GM19023 (cell line): Measurements from ENCODE around the gene HUWE1.
A peak's percentile ranks its signal among the peaks of the same experiment; 100 is the strongest.

Experiments used
- ATAC-seq: cut with Tn5 transposase; IDR thresholded peaks from one replicate; pipeline ENCODE4 v1.9.1; 2021; ENCODE audit warnings: mild to moderate bottlenecking, moderate library complexity; ENCODE audit not compliant: unreplicated experiment

Gene HUWE1

DNA sequence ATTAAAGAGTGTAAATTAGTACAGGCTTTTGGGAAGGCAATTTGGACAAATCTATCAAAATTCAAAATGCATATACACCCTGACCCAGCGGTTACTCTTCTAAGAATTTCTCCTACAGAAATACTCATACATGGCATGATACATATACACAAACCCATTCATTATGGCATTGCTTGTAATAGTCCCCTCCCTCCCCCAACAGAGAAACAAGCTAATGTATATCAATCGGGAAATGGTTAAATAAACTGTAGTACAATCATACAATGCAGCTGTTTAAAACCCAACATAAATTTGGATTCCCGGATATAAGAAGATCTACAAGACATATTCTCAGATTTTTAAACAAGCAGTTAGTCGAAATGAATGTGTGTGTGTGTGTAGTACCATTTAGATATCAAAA is 808 bp downstream of the HUWE1 start:
- ATAC-seq: no peak

DNA sequence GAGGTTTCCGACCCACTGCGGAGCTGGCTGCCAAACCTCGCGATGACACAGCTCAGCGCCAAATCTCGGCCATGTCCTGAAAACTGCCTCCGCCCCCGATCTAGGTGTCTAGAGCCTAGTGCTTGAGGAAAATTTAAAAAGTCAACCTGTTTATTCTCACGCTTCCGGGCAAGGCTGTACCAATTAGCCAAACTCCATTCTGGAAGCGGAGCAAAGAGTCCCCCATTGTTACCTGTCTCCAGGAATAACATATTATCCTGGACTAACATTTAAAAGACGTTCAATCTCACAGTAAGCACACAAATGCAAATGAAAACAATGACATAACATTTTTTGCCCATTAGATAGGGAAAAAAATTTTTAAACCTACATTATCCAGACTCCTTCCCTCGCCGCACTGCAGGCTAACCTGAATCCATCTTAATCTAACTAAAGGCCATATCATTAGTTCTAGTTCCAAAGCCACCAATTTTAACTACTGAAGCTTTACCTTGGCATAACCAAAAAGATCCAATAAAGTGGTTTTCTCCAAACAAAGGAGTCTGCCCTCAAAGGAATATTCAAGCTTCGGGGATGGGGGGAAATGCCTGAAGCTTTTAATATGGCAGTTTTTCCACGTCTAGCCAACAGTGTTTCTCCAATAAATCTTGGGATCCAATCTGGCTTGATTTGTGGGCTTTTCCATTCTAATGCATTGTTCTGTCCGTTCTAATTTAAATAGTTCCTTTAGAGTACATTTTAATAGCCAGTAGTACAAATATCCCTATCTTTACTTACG is 1.9 kb downstream of the HUWE1 start:
- peak; percentile 62 for ATAC-seq

DNA sequence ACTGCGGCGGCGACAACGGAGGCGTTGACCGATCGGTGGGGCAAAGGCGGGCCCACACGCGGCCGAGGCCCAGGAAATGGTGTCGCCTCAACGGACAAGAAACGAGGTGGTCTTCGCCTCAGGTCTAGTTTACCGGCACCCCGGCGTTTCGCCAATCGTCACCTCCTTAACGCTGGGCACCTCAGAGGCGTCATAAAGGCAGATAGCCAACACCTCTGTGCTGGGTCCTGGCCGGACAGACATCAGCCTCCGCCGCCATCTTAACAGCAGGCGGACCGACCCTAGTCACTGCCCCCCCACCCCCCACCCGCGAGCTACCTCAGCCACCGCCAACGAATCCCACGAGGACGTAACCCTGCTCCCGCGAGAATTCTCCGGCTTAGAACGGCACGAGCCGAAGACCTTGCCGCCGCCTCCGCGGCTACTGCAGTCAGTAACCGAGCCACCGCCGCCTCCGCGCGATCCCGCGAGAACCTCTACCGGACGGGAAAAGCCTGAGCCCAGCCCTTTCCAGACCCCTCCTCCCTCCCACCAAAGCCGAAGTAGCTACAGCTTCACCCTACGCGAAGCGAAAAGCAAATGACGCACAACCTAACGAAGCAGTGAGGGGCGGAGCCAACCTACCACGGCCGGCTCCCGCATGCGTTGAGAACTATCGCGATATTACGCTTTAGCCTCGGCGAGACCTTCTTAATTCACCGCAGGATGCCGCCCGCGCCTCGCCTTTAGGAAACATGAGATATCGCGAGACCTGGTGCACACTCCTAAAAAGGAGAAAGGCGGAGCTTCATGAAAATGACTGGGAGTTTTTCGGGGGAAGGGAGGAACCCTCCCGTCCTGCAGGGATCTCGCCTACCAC is 2.7 kb downstream of the HUWE1 start:
- ATAC-seq: peak; percentile 59

DNA sequence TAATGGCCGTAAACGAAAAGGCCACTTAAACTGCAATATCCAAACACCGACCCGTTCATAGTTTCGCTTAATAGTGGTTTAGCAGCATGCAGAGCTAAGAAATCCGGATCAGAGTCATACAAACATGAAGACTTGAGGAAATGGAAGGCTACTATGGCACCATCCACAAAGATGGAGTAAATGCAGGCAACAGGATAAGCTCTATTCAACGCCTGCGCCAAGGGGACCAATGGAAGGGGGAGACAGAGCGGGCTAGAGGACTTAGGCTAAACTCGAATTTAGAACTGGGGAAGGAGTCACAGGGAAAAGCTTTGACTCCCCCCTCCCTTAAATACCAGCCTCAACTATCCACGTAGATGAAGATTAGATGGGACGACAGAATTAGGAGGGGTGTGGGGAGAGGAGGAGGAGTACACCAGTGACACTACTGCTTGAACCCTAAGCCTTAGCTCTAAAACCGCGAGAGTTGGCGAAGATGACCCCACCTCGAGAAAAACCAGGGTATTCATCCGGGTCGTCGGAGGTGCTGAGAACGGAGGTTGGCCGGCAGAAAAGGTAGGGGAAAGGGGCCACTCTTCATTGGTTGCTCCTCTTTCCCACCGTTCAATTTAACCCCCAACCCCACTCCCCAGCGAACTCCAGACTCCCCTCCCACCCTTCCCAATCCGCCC is 3.5 kb downstream of the HUWE1 start:
- ATAC-seq: no peak

DNA sequence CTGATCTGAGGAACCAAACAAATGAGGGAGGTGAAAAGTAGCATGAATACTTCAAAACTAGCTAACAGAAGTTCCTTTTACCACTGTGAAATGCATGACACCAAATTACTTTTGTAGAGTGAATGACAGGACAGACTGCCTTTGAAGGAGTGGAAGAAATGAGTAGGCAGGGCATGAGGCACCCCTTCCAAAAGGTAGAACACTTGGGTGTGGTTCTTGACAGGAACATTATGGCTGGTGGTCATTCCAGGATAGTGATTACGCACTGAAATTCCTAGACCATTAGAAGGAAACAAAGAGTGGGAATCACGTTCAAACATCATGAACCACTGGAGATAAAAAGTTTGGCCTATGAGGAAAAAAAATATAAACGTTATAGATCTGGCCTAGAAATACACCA is 4.9 kb downstream of the HUWE1 start:
- ATAC-seq: no peak

DNA sequence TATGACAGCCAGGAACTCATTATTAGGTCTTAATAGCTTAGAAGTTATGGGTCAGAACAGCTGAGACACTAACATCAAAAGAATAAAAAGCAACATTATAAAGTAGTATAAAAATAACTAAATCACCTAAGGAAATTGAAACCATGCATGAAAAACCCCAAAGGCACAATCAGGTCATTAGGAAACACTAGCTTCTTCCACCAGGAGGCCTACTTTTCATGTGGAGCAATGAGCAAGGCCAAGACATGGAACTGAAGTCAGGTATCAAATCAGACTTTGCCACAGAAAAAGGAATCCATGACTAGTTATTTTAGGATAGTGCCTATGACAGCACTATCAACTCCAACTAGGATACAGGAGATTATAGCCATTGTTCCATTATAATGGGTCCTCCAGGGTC is 7.9 kb downstream of the HUWE1 start:
- ATAC-seq: no peak

DNA sequence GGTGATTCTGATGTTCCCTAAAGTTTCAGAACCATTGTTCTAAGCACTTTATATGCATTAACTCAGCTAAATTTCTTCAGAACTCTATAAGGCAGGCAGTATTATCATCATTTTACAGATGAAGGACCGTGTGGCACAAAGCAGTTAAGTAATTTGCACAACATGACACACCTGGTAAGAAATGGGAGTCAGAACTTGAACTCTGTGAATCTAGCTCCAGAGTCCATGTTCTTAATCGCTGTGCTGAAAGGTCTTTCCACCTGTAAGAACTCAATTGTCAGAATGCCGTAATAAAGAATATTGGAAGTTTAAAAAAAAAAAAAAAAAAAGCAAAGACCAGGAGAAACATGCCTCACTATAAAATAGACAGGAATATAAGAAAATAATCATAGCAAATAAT is 9.2 kb downstream of the HUWE1 start:
- no peak for ATAC-seq

DNA sequence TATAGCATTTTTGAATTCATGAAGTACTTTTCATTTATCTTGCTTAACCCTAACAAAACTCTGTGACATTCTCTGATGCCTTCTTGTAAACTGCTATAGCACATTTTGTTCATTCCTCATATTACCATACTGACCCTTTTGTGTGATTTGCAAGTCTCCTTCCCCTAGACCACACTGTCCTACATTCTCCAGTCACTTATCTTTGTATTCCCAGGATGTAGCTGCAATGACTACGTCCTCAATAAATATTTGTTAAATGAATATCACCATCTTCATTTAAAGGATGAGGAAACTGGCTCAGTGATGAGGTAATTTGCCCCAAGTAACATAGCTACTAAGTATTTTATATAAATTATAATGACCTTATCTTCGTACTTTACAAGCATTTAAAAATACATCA is 11.9 kb downstream of the HUWE1 start:
- no peak for ATAC-seq

DNA sequence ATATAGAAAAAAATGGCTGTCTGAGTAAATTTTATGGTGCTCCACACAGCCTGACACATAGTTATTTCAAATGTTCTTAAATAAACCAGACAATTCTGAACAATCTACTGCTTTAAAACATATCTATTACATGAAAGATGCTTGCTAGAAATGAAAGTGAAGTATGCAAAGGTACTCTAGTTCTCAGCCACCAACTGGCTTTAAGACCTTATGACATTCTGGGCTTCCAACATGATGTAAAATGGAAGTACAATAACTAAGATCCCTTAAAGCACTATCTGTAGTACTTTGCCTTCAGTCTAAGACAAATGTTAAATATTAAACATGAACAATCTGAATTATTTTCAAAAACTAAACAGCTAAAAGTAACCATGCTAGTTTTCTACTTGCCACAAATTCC is 17.3 kb downstream of the HUWE1 start:
- no peak for ATAC-seq

DNA sequence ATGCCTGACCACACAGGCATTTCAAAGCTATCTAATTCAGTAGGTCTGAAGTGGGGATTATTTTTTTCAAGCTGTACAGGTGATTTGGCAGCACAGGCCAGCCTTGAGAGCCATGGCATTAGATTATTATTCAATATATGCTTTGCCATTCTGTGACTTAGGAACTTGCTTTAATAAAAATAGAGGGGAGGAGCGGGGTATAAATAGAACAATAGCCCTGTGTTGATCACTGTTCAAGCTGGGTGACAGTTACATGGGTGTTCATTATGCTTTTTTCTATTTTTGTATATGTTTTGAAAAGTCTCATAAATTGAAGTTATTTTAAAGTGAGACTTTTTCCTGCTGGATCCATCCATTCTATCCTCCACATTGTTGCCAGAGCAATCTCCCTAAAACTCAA is 20.3 kb downstream of the HUWE1 start:
- no peak for ATAC-seq

DNA sequence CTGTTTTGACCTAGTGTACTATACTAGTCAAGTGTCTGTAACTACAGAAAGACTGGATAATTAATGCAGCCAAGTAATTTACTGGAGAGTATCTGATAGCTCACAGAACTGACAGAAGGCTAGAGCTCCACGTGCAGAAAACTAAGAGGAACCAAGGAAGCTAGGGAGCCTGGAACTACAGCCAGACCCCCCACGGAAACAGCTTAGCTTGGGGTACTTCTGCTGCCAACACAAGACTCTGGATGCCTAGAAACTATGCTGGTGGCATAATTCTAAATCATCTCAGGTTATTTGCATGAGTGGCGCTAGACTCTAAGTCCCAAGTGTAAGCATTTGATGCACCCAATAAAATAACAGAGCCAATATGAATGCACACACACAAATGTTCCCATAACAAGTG is 26.5 kb downstream of the HUWE1 start:
- ATAC-seq: no peak

DNA sequence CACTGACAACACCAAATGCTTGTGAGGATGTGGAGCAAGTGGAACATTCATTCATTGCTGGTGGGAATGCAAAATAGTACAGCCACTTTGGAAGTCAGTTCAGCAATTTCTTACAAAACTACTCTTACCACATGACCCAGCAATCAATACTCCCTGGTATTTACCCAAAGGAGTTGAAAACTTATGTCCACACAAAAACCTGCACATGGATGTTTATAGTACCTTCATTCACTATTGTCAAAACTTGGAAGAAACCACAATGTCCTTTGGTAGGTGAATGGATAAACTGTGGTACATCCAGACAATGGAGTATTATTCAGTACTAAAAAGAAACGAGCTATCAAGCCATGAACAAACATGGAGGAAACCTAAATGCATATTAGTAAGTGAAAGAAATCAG is 27.5 kb downstream of the HUWE1 start:
- ATAC-seq: no peak

DNA sequence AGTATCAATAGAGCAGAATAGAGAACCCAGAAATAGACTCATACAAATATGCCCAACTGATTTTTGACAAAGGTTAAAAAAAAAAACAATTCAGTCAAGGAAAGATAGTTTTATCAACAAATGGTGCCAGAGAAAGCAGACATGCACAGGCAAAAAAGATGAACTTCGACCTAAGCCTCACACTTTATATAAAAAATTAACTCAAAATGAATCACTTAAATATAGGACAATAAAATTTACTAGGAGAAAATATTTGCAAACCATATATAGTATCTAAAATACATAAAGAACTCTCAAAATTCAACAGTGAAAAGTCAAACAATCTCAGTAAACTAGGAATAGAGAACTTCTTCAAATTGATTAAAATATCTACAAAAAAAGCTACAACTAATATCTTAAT is 29.7 kb downstream of the HUWE1 start:
- no peak for ATAC-seq

DNA sequence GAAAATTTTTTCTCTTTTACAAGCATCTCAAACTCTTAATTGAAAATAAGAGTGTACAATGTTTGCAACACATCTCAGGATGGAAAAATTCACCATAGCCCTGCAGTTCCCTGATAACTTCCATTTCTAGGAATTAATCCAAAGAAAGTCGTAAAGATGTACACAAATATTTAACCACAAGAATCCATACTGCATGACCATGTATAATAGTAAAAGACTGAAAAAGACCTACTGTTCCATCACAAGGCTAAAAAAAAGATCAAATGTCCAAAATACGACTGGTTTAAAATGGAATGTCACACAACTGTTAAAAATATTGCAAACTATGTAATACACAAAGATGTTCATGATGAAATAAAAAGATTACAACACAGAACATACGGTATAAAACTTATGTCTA is 32.1 kb downstream of the HUWE1 start:
- ATAC-seq: no peak

DNA sequence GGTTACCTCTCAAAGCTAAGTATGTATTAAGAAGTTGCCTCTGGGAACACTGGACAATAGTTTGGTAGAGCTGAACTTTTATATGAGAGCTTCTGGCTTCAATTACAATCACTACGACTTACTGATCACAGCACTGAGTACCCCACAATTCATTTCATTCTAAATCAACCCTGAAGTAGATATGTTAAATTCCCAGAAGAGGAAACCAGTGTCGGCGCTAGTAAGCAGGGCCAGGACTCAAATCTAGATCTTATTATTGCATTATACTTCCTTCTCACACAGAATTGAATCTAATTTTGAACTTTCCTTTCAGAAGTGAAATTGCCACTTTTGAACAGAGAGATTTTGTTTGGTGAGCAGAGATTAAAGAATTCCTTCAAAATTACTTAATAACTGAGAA is 41.8 kb downstream of the HUWE1 start:
- ATAC-seq: no peak

DNA sequence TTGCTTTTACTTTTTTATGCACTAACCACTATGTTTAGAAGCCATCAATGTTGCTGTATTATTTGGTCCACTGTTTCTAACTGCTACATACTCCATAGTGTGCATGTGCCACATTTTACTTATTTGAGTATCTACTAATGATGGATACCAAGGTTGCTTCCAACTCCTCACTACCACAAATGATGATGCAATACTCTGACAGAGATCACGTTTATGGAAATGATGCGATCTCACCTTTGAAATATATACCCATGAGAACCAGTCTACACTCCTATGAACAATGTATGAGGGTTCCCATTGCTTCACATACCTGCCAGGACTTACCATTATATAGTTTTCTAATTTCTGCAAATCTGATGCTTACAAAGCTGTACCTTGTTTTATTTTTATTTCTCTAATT is 44.2 kb downstream of the HUWE1 start:
- no peak for ATAC-seq

DNA sequence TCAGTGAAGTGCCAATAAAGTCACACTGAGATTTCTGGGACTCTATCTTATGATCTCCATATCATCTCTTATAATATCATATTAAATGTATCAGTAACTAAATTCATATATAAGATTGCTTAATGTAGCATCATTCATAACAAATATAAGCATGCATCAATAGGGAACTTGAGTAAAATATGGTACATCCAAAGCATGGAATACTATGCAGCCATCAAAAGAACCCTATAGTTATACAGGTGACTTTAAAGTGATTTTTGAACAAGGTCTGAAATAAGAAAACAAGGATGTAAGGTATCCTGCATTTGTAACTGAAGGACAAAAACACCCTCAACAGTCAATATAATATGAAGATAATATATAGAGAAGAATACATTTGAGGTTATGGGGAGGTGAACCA is 47.3 kb downstream of the HUWE1 start:
- ATAC-seq: no peak

DNA sequence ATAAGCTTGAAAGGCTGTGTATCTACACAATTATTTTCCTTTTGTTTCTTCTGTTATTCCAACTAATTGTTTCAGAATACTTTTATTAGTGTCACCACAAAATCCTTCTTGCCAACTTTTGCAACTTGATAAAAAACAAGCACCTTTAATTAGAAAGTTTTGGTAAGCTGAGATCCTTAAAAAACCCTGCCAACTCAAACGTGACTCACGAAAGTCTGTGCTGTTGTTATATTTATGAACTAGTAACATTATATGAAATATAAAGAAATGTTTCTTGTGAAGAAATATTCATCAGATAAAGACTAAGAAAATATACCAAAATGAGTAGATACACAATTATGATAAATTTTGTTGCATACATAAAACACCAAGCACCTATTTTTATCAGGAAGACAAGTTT is 49.0 kb downstream of the HUWE1 start:
- no peak for ATAC-seq

DNA sequence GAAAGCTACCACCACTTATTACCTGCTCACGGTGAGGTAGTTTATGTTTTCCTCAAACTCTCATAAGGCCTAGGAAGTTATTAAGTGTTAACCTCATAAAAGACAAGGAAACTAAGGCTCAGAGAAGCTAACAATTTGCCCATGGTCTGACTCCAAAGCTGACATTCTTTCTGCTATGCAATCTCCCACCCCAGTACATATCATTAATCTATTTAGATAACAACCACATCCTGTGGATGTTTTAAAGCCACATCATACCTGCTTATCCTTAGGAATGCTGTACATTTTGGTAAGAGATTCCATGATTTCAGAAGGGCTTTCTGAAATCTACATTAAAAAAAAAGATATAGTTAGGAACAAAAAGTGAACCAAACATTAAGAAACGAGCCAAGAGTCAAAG is 55.4 kb downstream of the HUWE1 start:
- ATAC-seq: no peak

DNA sequence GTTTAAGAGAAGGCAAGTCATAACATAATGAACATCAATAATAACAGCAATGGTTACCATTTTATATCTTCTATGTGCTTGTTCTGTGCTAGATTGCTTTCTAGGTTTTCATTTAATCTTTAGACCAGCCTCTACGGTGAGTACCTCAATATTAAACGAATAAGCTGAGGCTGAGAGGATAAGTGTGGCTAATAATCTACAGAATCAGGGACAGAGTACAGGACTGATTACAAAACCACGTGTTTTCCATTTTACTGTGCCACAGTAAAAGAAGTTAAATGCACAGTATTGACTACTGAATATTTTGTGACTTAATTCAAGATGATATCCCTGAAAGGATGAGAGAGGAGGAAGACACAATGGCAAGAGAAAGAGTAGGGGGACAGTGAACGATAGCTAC is 56.3 kb downstream of the HUWE1 start:
- ATAC-seq: no peak

DNA sequence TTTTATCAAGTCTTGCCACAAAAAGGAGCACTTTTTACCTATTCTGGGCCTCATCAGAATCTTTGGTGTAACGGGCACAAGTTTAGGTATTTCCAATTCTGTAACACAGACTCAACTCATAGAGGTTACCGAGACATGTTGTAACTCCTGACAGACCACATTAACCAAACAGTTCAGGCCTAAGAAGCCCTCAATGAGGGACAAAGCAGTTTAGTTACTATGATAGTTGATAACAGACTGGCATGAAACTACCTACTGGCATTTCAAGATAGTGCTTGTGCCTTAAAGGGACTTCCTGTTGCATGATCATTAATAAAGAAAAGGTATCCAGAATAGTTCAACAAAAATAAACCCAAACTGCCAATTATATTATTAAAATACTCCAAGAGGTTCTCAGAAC is 64.1 kb downstream of the HUWE1 start:
- no peak for ATAC-seq

DNA sequence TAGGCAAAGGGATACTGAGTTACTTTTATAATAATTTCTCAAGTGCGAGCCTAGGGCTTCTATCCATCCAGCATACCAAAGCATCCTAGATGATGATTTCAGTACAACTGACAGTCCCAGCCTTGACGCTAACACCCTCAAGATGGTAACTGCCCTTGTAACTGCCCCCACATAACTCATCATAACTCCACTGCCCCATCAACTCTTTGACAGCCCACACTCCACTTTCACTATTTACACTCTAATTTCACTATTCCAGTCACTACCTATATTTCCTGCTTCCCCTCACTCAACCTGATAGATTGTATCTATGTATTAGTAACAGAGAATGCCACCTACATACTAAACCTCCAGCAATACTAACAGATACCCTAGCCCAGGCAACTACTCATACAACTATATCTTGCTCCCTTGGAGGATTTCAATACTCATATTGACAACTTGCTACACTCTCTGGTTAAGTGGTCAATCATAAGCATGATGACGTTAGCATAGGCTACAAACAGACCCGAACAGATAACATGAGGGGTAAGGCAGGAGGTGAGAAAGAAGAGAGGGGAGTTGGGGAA is 65.0 kb downstream of the HUWE1 start:
- ATAC-seq: no peak
